ENCODE results near the gene C5.
A peak's percentile ranks its signal among the peaks of the same experiment; 100 is the strongest.
"Not testable (repeated sequence)": the region's sequence is repeated elsewhere in the genome, so short reads cannot be mapped to it uniquely, and the experiment has no call there.

Gene C5

DNA sequence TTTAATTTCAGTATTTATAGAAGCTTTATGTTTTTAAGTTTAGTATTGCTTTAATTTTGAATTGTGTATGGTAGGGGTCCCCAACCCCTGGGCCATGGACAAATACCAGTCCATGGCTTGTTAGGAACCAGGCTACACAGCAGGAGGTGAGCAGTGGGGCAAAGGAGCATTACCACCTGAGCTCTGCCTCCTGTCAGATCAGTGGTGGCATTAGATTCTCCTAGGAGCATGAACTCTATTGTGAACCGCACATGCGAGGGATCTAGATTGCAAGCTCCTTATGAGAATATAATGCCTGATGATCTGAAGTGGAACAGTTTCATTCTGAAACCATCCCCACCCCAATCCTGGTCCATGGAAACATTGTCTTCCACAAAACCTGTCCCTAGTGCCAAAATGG lies 1.9 kb downstream of the C5 start:
- no peak for DNase-seq

DNA sequence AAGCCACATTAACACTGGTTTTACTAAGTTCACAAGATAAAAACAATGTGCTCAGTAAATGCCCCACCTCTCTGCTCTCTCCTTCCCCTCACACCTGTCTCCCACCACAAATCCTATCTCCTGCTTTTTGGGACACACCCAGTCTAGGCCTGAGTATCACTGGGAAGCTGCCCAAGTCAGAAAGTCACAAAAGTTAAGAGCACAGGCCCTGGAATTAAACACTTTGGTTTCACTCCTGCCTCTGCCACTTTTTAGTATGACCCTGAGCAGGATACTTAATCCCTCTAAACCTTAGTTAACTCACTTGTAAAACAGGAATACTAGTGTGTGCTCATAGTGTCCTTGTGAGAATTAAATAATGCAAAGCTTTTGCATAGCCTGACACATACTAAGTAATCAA lies 11.3 kb downstream of the C5 start:
- no peak for DNase-seq

DNA sequence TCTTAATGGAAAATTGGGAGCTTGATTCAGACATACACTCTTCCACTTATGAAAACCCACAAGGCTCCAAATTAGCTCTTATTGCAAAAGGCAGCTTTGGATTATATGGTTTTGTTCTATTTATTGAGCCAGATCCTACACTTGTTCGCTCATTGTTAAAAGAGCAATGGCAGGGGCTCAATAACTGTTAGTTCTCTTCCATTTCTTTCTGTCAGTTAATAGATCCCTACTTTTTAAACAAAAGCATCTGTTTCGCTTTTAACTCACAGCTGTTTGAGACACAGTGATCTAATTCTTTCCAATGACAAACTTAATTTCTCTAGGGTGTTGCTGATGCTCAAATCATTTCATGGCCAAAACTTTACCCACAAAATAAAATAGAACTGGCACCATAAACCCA lies 11.7 kb downstream of the C5 start:
- DNase-seq = no peak

DNA sequence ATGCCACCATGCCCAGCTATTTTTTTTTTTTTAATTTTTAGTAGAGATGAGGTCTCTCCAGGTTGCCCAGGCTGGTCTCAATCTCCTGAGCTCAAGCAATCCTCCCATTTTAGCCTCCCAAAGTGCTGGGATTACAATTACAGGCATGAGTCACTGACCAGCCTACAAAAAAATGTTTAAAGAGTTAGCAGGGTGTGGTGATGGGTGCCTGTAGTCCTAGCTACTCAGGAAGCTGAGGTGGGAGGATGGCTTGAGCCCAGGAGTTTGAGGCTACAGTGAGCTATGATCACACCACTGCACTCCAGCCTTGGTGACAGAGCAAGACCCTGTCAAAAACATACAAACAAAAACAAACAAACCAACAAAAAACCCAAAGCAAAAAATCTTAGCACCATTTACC lies 14.4 kb downstream of the C5 start:
- not testable (repeated sequence) for DNase-seq

DNA sequence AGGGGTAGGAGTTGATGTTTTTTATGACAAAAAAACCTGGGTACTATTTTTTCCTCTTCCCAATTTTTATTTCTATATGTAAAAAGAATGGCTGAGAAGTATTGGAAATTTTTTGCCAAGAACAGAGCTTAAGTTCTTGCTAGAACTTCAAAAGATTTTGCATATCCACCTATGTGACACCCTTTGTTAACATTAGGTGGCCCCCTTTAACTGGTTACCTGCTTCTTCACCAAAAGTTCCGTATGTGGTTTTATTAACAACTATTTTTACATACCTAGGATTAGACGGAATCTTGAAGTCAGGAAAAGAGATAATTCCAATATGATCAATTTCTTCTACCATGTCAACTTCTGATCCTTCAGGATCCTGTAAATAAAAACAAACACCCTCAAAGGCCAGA lies 15.5 kb downstream of the C5 start:
- no peak for DNase-seq

DNA sequence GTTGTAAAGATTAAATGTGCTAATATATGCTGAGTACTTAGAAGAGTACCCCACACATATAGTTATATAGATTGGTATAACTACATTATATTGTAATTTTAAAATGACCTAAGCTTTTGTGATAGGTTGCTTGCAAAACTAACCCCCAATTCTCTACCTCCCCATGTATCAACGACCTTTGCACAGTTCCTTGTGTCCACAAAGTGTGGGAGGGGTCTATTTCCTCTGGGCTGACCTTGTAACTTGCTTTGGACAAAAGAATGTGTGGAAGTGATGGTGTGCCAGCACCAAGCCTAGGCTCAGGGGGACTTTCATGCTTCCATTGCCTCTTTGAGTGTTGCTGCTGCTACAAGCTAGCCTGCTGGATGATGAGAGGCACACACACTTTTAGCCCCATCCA lies 20.6 kb downstream of the C5 start:
- no peak for DNase-seq

DNA sequence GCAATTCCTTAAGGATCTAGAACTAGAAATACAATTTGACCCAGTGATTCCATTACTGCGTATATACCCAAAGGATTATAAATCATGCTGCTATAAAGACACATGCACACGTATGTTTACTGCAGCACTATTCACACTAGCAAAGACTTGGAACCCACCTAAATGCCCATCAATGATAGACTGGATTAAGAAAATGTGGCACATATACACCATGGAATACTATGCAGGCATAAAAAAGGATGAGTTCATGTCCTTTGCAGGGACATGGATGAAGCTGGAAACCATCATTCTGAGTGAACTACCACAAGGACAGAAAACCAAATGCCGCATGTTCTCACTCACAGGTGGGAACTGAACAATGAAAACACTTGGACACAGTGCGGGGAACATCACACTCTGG lies 21.8 kb downstream of the C5 start:
- DNase-seq = not testable (repeated sequence)

DNA sequence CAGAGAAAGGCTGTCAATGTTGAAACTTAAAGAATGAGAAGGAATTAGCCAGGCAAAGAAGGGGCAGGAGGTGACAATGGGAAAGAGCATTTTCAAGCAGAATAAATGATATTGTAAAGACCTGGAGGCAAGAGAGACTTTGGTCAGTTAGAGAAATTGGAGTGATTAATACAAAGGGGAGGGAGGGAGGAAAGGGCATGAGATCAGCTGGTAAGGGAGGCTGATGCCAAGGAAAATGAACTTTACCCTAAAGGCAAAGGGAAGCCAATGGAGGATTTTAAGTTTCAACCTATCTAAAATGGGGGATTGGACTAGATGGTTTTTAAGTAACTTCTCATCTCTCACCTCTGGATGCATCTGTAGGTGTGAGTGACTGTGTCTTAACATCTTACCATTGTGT lies 23.3 kb downstream of the C5 start:
- DNase-seq = no peak

DNA sequence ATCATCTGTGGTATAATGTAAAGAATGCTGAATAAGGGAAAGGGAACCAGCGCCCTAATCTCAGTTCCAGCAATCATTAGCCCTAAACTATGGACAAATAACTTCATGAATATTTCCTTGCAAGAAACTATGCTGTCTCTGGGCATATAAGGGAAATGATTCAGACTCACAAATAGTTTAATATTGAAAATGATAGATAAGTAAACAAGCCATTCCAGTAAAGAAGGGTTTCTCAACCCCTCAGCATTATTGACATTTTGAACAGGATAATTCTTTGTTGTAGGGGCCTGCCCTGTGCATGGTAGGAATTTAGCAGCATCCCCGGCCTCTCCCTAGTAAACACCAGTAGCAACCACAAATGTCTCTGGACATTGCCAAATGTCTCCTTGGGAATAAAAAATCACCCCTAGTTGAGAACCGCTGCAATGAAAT lies 23.8 kb downstream of the C5 start:
- no peak for DNase-seq

DNA sequence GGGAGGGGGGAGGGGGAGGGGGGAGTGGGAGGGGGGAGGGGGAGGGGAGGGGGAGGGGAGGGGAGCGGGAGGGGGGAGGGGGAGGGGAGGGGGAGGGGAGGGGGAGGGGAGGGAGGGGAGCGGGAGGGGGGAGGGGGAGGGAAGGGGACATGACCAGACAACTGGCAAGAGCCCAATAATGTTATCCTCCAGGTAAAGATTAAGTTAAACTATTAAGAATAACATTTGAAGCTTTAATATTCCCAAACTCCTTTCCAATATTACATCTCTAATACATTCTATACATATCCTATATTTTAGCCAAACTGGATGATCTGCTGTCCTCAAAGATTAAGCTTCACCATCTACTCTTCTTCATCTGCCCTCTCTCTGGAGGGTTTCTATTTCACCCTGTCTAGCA lies 25.8 kb downstream of the C5 start:
- no peak for DNase-seq

DNA sequence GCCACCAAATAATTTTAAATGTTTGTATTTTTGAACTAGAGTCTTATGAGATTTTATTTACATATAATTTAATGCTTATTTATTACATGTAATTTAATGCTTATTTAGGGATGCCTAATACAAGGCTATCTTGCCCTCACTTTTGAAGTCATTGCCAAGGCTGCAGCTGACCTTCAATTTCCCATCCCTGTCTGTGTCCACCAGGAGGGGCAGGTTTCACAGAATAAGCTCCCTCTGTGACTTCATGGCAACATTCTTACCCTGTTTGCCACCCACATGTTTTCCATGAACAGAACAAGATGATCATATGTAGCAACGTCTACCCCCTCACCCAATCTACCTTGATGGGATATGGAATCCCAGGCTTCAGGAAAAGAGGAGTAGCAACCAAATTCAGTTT lies 27.0 kb downstream of the C5 start:
- DNase-seq = no peak

DNA sequence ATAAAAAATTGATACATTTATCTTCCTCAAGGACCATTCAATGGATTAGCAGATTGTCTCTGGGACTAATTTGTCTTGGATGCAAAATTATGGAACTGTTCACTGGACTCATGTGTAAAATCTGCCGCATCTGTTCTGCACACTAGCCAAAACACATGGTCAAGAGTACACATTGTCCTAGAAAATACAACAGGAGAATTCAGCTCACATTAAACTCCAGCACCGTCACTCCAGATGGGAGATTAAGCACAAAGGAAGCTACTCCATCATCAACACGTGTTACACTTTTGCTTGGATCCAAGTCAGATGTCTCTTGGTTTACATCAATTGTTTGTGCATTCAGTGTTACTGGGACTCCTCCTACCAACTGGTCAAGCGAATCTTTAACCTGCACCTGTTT lies 28.8 kb downstream of the C5 start:
- no peak for DNase-seq

DNA sequence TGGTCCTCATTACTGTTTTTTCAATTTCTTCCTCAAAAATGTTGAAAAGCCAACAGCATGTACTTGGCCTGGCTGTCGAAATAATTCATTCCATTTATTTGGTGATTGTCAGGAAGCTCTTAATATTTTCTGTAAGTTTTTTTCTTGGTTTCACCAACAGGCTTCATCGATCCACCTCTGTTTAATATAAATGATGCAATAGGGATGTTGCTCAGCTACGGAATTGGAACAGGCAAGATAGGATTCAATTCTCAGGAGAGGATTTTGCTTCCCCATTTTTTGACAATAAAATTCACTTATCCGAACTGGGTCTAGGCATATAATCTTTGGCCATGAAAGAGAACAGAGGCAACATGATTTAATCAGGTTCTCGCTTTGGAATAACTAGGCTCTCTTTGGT lies 30.8 kb downstream of the C5 start:
- no peak for DNase-seq

DNA sequence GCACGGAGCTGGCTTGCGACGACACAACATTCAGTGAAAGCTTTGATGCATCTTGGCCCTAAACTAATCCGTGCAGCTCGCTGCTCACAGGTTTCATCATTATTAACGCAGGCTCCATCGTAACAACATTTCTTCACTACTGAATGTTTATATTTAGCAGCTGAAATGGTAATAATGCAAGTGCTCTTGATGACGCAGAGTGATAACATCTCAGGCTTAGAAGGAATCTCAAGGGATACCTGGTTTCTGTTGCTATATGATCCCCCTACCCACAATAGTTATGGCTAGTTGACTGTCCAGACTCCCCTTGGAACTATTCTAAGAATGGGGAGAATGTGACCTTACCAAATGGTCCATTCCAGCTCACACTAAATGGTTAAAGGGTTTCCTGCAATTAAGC lies 36.2 kb downstream of the C5 start:
- DNase-seq = no peak

DNA sequence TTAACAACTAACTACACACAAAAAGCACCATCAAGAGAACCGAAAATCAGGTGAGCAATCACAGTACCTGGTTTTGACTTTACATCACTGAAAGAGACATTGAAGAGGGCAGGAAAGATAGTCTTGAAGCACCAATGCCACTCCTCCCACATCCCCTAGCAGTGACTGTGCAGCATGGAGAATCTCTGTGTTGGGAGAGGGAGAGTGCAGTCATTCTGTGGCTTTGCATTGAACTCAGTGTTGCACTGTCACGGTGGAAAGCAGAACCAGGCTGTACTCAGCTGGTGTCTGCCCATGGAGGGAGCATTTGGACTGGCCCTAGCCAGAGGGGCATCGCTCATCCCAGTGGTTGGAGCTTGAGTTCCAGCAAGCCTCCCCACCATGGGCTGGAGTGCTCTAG lies 40.4 kb downstream of the C5 start:
- peak in 1 of 5 experiments; percentile 6 for DNase-seq

DNA sequence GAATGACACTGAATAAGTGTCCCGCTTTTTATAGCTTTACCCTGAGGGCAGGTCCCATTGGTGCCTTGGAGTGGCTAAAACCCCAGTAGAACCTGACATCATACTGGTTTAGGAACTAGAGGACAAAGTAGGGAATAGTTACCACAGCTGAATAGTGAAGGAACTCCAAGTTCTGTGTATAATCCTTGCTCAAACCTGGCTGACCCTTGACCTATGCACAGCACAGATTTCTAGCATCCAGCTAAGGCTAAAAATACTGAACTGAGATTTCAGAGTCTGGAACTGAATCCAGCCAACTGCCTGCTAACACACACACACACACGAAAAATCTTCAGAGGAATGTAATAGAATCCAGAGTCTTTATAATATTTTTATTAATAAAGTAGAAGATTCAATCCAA lies 50.8 kb downstream of the C5 start:
- DNase-seq = no peak

DNA sequence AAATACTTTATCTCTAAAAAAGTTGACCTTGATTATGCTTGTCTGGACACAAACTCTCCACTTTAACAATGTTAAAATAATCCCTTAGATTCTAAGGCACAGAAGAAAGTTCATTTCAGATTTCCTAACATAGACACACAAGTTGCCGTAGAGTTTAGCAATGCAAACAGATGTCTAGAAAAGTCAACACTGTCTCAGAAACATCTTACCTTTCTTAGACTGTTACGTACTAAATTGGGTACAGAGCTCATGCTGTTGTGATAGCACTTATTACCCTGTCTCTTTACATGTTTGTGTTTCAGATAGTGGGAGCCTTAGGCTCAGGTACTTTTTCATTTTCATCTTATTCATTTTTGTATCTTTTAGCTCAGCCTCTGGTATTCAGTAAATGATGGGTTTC lies 52.0 kb downstream of the C5 start:
- no peak for DNase-seq

DNA sequence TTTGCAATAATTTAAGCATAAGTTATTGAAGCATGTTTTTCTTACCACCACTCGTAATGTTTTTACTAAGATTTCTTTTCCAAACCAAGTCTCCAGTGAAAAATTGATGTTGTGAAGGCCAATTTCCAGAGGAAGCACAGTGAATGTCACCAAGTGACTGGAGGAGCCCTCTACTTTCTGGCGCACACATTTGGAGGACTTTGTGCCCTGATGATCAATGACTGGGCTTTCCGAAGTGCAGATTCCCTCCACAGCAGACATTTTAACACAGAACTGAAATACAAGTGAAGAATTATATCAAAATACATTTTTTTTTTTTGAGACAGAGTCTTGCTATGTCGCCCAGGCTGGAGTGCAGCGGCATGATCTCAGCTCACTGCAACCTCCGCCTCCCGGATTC lies 52.6 kb downstream of the C5 start:
- DNase-seq = no peak

DNA sequence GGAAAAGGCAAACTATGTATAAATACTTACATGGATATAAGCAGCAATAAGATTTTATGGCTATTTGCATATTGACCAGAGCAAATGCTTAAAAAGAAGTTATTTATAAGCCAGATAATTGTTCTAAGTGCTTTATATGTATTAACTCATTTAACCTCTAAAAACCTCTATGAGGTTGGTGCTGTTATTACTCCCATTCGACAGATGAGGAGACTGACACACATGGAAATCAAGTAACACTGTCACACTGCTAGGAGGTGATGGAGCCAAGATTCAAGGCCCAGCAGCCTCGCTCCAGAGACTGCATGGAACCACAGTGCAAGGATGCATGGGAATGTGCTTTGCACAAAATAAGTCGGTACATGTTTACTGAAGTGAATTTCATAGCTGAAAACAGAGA lies 53.7 kb downstream of the C5 start:
- no peak for DNase-seq

DNA sequence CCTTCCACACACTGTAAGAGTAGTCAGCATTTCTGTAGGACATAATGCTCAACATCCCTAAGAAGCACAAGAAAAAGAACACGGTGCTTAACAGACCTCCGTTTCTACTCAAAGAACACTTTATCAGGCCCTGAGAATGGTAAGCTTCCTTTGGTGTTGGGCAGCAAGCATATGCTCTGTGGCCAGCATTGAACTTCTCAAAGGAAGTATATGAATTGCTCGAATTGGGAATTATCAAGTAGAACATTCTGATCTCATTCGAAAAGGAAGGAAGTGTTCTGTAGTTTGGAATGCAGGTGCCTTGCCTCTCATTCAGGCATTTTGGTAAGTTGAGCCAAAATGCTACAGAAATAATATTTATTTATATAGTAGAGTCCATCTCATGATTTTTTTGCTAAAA lies 61.0 kb downstream of the C5 start:
- DNase-seq = no peak

DNA sequence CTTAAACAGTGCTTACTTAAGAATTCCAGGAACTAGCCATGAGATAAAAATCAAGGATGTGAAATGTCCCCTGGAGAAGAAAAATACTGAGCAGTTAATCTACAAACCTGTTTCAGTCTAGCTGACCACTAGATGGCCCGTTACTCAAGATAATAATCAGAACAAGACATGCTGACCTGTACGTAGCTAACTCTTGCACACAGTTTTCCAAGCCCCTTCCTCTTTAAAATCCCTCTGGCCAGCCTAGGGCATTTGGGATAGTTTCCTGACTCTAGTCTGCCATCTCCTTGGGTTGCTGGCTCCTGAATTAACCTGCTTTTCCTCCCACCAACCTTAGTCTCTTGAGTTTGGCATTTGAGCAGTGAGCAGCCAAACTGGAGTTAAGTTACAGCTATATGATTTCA lies 64.3 kb downstream of the C5 start:
- no peak for DNase-seq

DNA sequence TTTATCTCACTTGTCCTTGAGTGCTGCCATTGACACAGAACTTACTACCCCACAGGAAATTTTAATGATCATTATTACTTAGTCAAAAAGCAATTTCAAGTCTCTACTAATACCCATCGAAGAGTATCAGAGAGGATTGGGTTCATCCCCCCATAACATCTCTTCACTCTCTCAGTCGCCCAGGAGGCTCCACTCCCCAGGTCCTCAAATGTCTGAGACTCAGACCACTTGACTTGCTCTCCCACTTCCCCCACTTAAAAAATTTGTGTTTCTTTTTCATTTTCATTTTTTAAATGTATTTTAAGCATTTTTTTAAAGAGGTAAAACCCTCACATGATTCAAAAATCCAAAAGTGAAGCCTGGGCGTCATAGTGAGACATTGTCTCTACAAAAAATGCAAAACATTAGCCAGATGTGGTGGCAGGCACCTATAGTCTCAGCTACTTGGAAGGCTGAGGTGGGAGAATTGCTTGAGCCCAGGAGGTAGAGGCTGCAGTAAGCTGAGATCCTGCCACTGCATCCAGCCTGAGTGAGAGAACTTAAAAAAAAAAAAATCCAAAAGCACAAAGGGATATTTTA lies 66.7 kb downstream of the C5 start:
- no peak for DNase-seq

DNA sequence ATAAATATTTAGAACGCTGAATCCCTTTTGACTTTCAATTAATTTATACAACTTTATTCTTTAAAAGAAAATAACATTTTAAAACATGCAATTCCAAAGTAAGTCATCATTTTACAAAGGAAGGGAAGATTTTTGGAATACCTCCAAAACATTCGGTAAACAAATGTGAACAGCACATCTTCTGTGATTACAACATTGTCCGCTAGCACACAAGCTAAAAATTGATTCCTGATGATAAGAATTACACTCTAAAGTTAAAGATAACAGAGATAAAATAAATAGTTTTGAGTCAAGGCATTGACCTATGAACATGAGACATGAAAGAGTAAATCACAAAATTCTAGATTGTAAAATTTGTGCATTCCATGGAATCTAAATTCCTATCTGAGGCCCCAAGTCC lies 67.2 kb downstream of the C5 start:
- DNase-seq = no peak

DNA sequence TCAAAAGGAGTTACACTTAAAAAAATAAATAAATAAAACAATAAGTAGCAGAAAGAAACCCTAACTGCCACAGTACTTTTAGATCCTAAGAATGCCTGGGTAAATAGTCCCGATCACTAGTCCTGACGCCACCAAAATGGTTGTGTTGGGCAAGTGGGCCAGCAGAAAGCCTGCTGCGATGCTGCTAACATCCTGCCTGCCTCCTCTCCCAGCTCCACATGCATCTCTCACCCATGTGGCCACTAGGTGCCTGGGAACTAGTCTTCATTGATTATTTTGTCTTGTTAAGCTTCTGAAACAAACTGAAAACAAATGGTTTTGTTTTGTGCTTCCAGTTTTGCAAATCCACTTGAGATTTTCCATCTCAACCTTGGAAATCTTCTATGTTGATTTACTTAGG lies 69.1 kb downstream of the C5 start:
- peak in 1 of 5 experiments; percentile 2 for DNase-seq

DNA sequence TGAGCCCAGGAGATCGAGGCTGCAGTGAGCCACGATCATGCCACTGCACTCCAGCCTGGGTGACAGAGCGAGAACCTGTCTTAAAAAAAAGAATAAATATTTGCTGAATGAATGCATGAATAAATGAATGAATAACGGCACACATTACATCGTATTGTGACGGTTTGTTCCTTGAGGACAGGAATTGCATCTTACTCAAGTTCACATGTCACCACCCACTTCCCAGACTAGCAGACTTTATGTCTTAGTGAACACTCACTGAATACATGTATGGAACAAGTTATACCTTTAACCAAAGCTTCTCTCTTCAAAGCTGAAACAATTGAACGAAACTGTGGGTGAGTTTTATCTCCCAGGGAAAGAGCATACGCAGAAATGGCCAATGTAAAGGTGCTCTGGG lies 70.3 kb downstream of the C5 start:
- DNase-seq = no peak

DNA sequence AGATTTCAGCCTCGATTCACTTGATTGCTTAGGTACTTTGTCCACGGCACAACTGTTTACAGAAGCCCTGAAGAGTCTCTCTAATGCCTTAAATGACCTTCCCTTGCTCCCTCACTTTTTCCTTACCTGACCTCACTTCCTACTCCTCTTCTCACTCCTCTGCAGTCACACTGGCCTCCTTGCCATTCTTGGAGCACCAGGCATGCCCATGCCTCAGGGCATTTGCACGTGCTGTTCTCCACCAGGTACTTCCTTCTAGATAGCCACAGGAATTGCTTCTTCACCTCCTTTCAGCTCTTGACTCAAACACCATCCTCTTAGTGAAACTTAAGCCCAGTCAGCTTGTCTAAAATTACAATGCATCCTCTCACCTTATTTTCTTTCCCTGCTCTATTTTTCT lies 71.1 kb downstream of the C5 start:
- no peak for DNase-seq
